NCI-H82 treated with DMSO at 0.1 percent for 48 hours (cell line): ENCODE measurements around the gene ILRUN.
"Not testable (repeated sequence)": the region's sequence is repeated elsewhere in the genome, so short reads cannot be mapped to it uniquely, and the experiment has no call there.

Experiments used
- DNase-seq: peaks from one replicate; lab custom pipeline; 2025; ENCODE audit not compliant: unreplicated experiment; lab: John Stamatoyannopoulos, UW

ILRUN gene

DNA sequence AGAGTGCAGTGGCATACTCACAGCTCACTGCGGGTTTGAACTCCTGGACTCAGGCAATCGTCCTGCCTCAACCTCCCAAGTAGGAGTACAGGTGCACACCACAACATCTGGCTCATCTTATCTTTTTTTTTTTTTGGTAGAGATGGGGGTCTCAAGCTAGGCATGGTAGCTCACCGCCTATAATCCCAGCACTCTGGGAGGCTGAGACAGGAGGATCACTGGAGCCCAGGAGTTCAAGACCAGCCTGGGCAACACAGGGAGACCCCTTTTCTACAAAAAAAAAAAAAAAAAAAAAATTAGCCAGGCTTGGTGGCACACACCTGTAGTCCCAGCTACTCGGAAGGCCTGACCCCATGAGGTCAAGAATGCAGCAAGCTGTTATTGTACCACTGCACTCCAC lies 31.5 kb downstream of the ILRUN start:
- DNase-seq, result no peak

GRCh38 chr6:34664256-34664971 lies 32.2 kb downstream of the ILRUN start:
- no peak for DNase-seq

DNA sequence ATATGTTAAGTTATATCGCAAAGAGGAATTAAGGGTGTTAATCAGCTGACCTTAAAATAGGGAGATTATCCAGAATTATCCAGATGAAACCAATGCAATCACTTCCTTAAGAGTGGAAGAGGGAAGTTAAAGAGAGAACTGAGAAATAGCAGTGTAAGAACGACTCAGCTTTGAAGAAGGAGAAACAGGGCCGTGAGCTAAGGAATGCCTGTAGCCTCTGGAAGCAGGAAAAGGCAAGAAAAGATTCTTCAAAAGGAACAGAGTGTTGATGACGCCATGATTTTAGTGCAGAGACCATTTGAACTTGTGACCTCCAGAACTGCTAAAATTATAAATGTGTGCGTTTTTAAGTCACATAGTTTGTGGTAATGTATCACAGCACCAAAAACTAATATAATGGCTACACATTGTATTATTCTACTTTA lies 32.7 kb downstream of the ILRUN start:
- DNase-seq, result no peak

DNA sequence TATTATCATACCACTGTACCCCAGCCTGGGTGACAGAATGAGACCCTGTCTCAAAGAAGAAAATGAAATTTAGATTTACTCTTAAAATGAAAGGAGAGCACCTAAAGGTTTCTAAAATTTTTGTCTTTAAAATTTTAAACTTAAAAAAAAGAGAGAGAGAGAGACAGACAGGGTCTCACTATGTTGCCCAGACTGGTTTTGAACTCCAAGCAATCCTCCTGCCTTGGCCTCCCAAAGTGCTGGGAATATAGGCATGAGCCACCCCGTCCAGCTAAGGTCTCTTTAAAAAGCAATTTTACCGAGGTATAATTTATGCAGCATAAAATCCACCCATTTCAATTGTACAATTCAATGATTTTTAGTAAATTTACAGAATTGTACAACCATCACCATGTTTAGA lies 33.2 kb downstream of the ILRUN start:
- DNase-seq, result no peak

DNA sequence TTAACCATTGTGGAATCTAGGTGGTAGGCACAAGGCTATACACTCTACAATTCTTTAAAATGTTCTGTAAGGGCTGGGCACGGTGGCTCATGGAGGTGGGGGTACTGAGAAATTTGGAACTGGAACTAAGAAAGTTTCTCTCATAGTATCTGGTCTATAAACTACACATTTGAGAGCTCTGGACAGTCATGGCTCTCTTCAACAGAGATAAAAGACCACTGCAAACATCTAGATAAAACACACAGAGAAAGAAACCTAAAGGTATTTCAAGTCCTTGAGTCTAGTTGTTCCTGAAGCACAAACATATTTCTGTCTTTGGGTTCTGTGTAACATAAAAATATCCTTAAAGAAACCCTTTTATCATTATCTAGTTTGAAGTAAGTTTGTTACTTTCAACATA lies 35.2 kb downstream of the ILRUN start:
- DNase-seq, result no peak

- no peak for DNase-seq
These were observed 37.8 kb downstream of the ILRUN start for GRCh38 chr6:34658605-34659265.

GRCh38 chr6:34657979-34658480 lies 38.5 kb downstream of the ILRUN start:
- not testable (repeated sequence) for DNase-seq

DNA sequence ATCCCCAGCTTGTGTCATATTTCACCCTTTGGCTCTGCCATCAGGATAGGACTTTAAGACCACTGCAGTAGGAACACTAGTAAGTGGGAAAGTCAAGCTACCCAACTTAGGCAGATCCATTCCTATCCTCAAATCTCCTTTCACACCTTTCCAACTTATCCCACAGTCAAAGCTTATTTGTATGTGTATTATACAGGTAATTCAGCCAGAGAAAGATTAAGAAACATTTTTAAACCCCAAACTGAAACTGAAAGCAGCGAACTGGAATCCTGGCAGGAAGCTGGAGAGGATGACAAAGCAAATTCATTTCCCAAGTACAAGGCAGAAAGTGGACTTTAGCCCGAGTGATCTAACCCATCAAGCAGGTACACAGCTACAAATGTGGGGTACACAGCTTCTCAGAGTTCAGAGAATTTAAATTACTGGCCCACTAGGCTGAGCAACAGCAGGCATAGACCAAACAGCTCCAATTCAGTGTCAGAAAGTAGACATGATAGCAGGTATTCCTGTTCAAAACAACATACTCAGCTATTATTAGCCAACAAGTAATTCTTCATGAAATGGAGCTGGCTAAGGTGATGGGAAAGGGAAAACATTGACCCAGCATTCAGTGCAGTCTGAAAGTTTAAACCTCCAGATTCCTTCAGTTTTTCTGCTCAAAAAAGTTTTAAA lies 39.1 kb downstream of the ILRUN start:
- no peak for DNase-seq

- DNase-seq, result no peak
These were observed 39.6 kb downstream of the ILRUN start for GRCh38 chr6:34657037-34657306.

- DNase-seq, result peak; percentile 20
These were observed 40.1 kb downstream of the ILRUN start for GRCh38 chr6:34656378-34657036.

DNA sequence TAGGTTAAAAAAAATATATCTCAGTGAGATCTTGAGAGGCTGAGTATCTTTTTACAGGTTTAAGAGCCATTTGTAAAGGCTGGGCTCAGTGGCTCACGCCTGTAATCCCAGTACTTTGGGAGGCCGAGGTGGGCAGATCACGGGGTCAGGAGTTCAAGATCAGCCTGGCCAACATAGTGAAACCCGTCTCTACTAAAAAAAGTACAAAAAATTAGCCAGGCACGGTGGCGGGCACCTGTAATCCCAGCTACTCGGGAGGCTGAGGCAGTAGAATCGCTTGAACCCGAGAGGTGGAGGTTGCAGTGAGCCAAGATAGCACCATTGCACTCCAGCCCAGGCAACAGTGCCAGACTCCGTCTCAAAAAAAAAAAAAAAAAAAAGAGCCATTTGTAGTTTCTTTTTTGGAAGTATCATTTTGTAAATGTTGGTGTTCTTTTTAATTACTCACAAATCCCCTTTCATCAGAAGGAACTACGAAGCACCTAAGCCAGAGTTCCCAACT lies 40.6 kb downstream of the ILRUN start:
- not testable (repeated sequence) for DNase-seq

DNA sequence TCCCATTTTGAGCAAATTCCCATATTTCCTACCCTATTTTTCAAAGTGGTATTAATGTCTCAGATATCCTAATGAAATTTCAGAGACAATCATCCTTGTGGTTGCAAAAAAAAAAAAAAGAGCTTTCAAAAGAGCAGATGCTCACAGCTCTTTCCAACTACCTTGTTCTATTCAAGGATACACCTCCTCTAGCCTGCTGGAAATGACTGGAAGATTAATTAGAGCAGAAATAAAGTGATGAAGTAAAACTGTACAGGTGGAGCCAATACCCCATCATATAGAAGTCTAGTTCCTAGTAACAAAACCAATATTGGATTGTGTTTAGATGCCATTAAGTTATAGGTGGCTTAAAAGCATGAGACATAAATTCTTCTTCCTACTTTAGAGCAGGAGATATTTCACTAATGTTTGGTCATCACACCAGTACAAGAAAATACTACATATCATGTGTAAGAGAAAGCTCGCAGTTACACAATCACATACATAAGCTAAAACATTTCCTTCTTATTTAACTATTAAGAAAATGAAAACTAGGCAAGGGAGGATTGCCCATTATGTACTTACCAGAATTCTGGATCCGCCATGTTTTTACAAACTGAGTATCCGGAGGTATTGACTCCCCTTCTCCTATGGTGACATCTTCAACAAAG lies 42.4 kb downstream of the ILRUN start:
- no peak for DNase-seq

DNA sequence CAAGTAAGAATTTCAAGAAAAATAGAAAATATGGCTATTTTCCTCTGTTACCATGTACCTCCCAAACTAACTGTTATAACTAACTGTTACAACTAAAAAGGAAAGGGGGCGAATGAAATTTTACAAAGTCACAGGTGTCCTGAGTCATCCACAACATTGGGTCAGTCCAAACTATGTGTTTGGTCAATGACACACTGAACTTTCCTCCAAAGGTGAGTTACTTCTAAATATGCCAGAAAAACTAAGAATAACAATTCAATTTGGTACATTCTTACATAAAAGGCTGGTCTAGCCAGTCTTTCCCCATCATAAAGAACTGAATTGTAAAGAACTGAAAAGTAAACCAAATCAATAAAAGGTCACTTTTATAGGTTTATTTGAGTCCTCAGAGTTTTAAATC lies 44.3 kb downstream of the ILRUN start:
- DNase-seq, result no peak

DNA sequence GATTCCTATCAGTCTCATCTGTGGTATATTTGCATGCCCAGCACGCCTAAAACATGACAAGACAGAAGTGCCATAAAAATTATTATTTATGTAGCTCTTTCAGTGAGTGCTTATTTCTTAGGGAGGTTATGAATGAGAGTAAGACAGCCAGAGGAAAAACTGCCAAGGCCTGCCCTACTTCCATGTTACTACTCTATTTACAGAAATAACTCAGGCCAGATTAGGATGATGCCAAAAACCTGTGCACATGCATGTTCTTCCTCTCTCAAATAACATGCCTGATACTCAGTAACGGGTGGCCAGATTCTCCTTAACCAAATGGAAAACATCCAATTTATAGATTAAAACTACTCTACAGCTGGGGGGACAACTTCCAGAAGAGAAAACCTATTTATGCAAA lies 45.7 kb downstream of the ILRUN start:
- DNase-seq, result no peak

GRCh38 chr6:34650232-34650631 lies 46.3 kb downstream of the ILRUN start:
- DNase-seq, result not testable (repeated sequence)

- no peak for DNase-seq
These were observed 47.8 kb downstream of the ILRUN start for GRCh38 chr6:34648806-34649205.
